Neuronal stem cell (in vitro differentiated cells): ENCODE data around the gene THRAP3.

Source experiments
- DNase-seq: peaks from one replicate; pipeline ENCODE4 v3.0.0-alpha.2; 2013; ENCODE audit warnings: low spot score
- H2AFZ ChIP-seq: one replicate; pipeline ENCODE4 v1.6.1; 2013; ENCODE audit warnings: mild to moderate bottlenecking, low read length, inconsistent platforms
- H2AK5ac ChIP-seq: 2 replicates; pipeline ENCODE4 v1.6.1; 2013; ENCODE audit warnings: low read depth, mild to moderate bottlenecking, inconsistent platforms, low read length, moderate library complexity, mixed read lengths
- H2BK120ac ChIP-seq: 2 replicates; pipeline ENCODE4 v1.6.1; 2013; ENCODE audit warnings: low read depth, mild to moderate bottlenecking, inconsistent platforms, low read length, moderate library complexity, mixed read lengths
- H2BK12ac ChIP-seq: one replicate; pipeline ENCODE4 v1.6.1; 2013; ENCODE audit warnings: low read length, inconsistent platforms
- H2BK15ac ChIP-seq: 2 replicates; pipeline ENCODE4 v1.6.1; 2013; ENCODE audit warnings: mild to moderate bottlenecking, low read length, inconsistent platforms, mixed read lengths
- H2BK5ac ChIP-seq: one replicate; pipeline ENCODE4 v1.6.1; 2013; ENCODE audit warnings: inconsistent platforms, mild to moderate bottlenecking, low read length, moderate library complexity
- H3K14ac ChIP-seq: one replicate; pipeline ENCODE4 v1.6.1; 2013; ENCODE audit warnings: low read length, inconsistent platforms
- H3K18ac ChIP-seq: 2 replicates; pipeline ENCODE4 v1.6.1; 2013; ENCODE audit warnings: low read length, inconsistent platforms
- H3K23ac ChIP-seq: 2 replicates; pipeline ENCODE4 v1.6.1; 2013; ENCODE audit warnings: low read depth, mild to moderate bottlenecking, mixed read lengths, low read length, inconsistent platforms; ENCODE audit not compliant: poor library complexity
- H3K27ac ChIP-seq: replicated peaks from 3 replicates; pipeline ENCODE4 v1.5.1; 2013; ENCODE audit warnings: low read length, inconsistent platforms
- H3K27me3 ChIP-seq, 3 experiments: 2 replicates each; pipeline ENCODE4 v1.6.1; 2013; ENCODE audit warnings: low read length in 3 of 3, mild to moderate bottlenecking in 2 of 3, inconsistent platforms in 1 of 3, low read depth in 1 of 3, mixed read lengths in 1 of 3, moderate library complexity in 1 of 3; ENCODE audit not compliant: control insufficient read depth in 3 of 3, insufficient read depth in 3 of 3
- H3K36me3 ChIP-seq, 2 donors: replicated peaks in 1 of 2; 2 replicates each; pipeline ENCODE4 v1.6.1; 2013; ENCODE audit warnings: low read length in 2 of 2; ENCODE audit not compliant: control insufficient read depth in 2 of 2, insufficient read depth in 2 of 2
- H3K4ac ChIP-seq: 2 replicates; pipeline ENCODE4 v1.6.1; 2013; ENCODE audit warnings: inconsistent platforms, mild to moderate bottlenecking, low read length, moderate library complexity
- H3K4me1 ChIP-seq, 2 donors: 1 replicate in 1 of 2; 2 replicates in 1 of 2; pipeline ENCODE4 v1.6.1; 2013; ENCODE audit warnings: low read length in 2 of 2, low read depth in 1 of 2; ENCODE audit not compliant: control insufficient read depth in 2 of 2, insufficient read depth in 1 of 2
- H3K4me2 ChIP-seq: one replicate; pipeline ENCODE4 v1.6.1; 2013; ENCODE audit warnings: mild to moderate bottlenecking, low read length, inconsistent platforms; ENCODE audit not compliant: insufficient read depth, poor library complexity, severe bottlenecking
- H3K4me3 ChIP-seq, 2 donors: 2 replicates each; pipeline ENCODE4 v1.5.1; 2013; ENCODE audit warnings: low read length in 2 of 2, mild to moderate bottlenecking in 2 of 2, inconsistent platforms in 1 of 2, moderate library complexity in 1 of 2
- H3K79me1 ChIP-seq: one replicate; pipeline ENCODE4 v1.6.1; 2013; ENCODE audit warnings: low read depth, mild to moderate bottlenecking, inconsistent platforms, low read length, moderate library complexity
- H3K9ac ChIP-seq: one replicate; pipeline ENCODE4 v1.6.1; 2013; ENCODE audit warnings: mild to moderate bottlenecking, low read depth, low read length, inconsistent platforms; ENCODE audit not compliant: poor library complexity
- H3K9me3 ChIP-seq, 2 donors: replicated peaks in 1 of 2; 2 replicates each; pipeline versions ENCODE3 to v1.6.1; 2013; ENCODE audit warnings: low read length in 2 of 2, mild to moderate bottlenecking in 2 of 2, inconsistent platforms in 1 of 2, low read depth in 1 of 2, mixed read lengths in 1 of 2, moderate library complexity in 1 of 2; ENCODE audit not compliant: control insufficient read depth in 2 of 2, insufficient read depth in 1 of 2
- H4K8ac ChIP-seq: one replicate; pipeline ENCODE4 v1.6.1; 2013; ENCODE audit warnings: low read depth, mild to moderate bottlenecking, inconsistent platforms, low read length, moderate library complexity
- H4K91ac ChIP-seq: one replicate; pipeline ENCODE4 v1.6.1; 2013; ENCODE audit warnings: low read length, low read depth, mild to moderate bottlenecking, inconsistent platforms; ENCODE audit not compliant: poor library complexity
- WGBS, 2 donors: extraction: QIAGEN DNeasy Blood & Tissue Kit; methylation state at CpG; one replicate each; pipeline ENCODE4 v1.1.7; 2013; ENCODE audit warnings: missing lambda C conversion rate in 2 of 2, mixed read lengths in 1 of 2; ENCODE audit not compliant: insufficient read length in 2 of 2, insufficient replicate concordance in 1 of 2; ENCODE audit errors: extremely low coverage in 2 of 2; 5-methylcytosine and 5-hydroxymethylcytosine counted together

Gene THRAP3

GRCh38 chr1:36304970-36305914 lies 81.0 kb downstream of the THRAP3 start:
- DNase-seq, result no peak

GRCh38 chr1:36305915-36306209 lies 81.6 kb downstream of the THRAP3 start:
- no peak overlapping the region for H4K91ac ChIP-seq
- H3K14ac ChIP-seq, result no peak overlapping the region
- peak overlapping the region; percentile 35 for H3K27ac ChIP-seq
- H3K9ac ChIP-seq, result no peak overlapping the region
- no peak overlapping the region for H4K8ac ChIP-seq
- no peak overlapping the region for H3K18ac ChIP-seq
- H3K9me3 ChIP-seq, result no peaks in the 10 kb centered on the region
- H3K4me3 ChIP-seq, result no peak overlapping the region
- peak overlapping the region; percentile 43 for H2BK120ac ChIP-seq
- H2AFZ ChIP-seq, result no peak overlapping the region
- H2BK12ac ChIP-seq, result no peak overlapping the region
- H3K79me1 ChIP-seq, result no peaks in the 10 kb centered on the region
- H3K4me1 ChIP-seq, result peaks cover 5 to 15% of the 10 kb centered on the region in 2 donors
- WGBS, 2 donors, result no CpG with 5 or more reads among the region's 7 CpGs
- H3K4ac ChIP-seq, result no peak overlapping the region
- no peaks in the 10 kb centered on the region for H3K27me3 ChIP-seq
- no peak for DNase-seq
- H3K4me2 ChIP-seq, result peak overlapping the region; percentile 95
- peaks cover 26 to 89% of the 10 kb centered on the region in 2 donors for H3K36me3 ChIP-seq
- no peak overlapping the region for H2BK15ac ChIP-seq
- peak overlapping the region; percentile 96 for H3K23ac ChIP-seq
- peak overlapping the region; percentile 87 for H2BK5ac ChIP-seq
- peak overlapping the region; percentile 91 for H2AK5ac ChIP-seq

More at GRCh38 chr1:36304970-36305914, 81.0 kb downstream of the THRAP3 start:
- Histone ChIP-seq H3K27me3 (no peaks in the 10 kb centered on the region), H3K9ac (no peak overlapping the region), H3K18ac (no peak overlapping the region), H3K36me3 (peaks cover 31 to 90% of the 10 kb centered on the region in 2 donors), H3K79me1 (no peaks in the 10 kb centered on the region), H3K14ac (no peak overlapping the region), H2BK12ac (no peak overlapping the region), H3K23ac (peak overlapping the region; percentile 96), H3K4me1 (peaks cover 5 to 15% of the 10 kb centered on the region in 2 donors), H2BK15ac (no peak overlapping the region), H3K4me2 (peak overlapping the region; percentile 14), H3K4ac (no peak overlapping the region), H2AK5ac (peak overlapping the region; percentile 91), H2BK5ac (peak overlapping the region; percentile 87), H2AFZ (no peak overlapping the region), H4K91ac (no peak overlapping the region), H4K8ac (no peak overlapping the region), H3K4me3 (no peak overlapping the region), H3K27ac (peak overlapping the region; percentile 35), H3K9me3 (no peaks in the 10 kb centered on the region), H2BK120ac (peak overlapping the region; percentile 43)
- no CpG with 5 or more reads among the region's 10 CpGs for WGBS, 2 donors

GRCh38 chr1:36306210-36306901 lies 82.1 kb downstream of the THRAP3 start, which contains the start of gene SH3D21:
Gene SH3D21, plus strand, starts transcription at chr1:36306368. Its CDS starts 53 bp downstream, at chr1:36306421.
- no peak within 1 kb of the TSS for H2AFZ ChIP-seq
- peak within 1 kb of the TSS; percentile 31 to 83 for H3K4me3 ChIP-seq
- H4K91ac ChIP-seq, result no peak within 1 kb of the TSS
- peak within 1 kb of the TSS; percentile 97 for H3K4ac ChIP-seq
- peak within 1 kb of the TSS; percentile 96 for H3K23ac ChIP-seq
- H3K14ac ChIP-seq, result peak within 1 kb of the TSS; percentile 98
- H3K27me3 ChIP-seq, result no peaks in the 10 kb centered on the region
- no peaks in the 10 kb centered on the region for H3K9me3 ChIP-seq
- H3K4me2 ChIP-seq, result peak within 1 kb of the TSS; percentile 95
- H2BK5ac ChIP-seq, result peak within 1 kb of the TSS; percentile 87
- peak within 1 kb of the TSS; percentile 94 for H3K18ac ChIP-seq
- peak within 1 kb of the TSS; percentile 71 for H2BK15ac ChIP-seq
- peaks cover 5 to 15% of the 10 kb centered on the region in 2 donors for H3K4me1 ChIP-seq
- peak within 1 kb of the TSS; percentile 63 for H3K27ac ChIP-seq
- H3K79me1 ChIP-seq, result no peaks in the 10 kb centered on the region
- peak within 1 kb of the TSS; percentile 43 for H2BK120ac ChIP-seq
- peak; percentile 59 for DNase-seq
- peak within 1 kb of the TSS; percentile 95 for H3K9ac ChIP-seq
- no CpG with 5 or more reads among the region's 65 CpGs for WGBS, 2 donors
- H3K36me3 ChIP-seq, result peaks cover 21 to 85% of the 10 kb centered on the region in 2 donors
- no peak within 1 kb of the TSS for H4K8ac ChIP-seq
- H2AK5ac ChIP-seq, result peak within 1 kb of the TSS; percentile 91
- H2BK12ac ChIP-seq, result peak within 1 kb of the TSS; percentile 73
